CD4-positive, alpha-beta T cell treated with Interleukin-12 subunit alpha and Interleukin-12 subunit beta, for 1 hour (primary cell): ENCODE results near the gene CCDC170.

Source experiments
- DNase-seq: peaks from one replicate; pipeline ENCODE4 v3.0.0-alpha.2; 2020

Gene CCDC170

DNA sequence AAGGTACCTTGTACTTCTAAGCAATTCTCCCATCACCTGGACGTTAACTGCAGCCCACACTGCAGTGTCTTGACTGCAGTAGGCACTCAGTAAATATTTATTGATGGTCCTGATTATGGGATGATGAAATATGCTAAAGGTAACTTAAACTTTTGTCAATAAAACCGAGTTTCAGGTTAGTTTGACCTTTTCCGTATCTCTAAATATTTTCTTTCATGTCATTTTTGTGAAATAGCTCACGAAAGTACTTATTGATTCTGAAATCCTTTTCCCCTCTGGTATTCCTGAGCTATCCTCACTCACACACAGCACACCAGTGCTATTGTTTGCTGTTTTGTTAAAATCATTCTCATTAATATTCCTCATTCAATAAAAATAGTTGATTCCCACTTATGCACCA is 164.3 kb downstream of the CCDC170 start:
- no peak for DNase-seq

- no peak for DNase-seq
Observed at GRCh38 chr6:151659212-151659611, 165.4 kb downstream of the CCDC170 start.

GRCh38 chr6:151661509-151661908 is 167.7 kb downstream of the CCDC170 start:
- no peak for DNase-seq

DNA sequence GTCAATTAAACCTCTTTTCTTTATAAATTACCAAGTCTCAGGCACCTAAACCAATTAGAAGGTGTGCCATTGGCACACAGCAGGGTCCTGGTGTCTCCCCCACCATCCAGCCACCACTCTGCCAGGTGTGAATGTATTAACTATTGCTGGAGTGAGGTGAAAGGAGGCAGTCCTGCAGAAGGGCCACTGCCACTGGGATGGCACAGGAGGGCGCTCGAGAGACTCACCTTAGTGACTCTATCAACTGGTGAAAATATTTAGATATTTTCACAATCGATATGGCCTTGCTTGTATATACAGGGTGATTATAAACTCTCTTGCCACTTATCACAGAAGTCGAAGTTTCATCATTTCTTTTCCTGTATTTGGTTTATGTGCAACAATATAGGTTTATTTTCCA is 168.1 kb downstream of the CCDC170 start:
- no peak for DNase-seq

GRCh38 chr6:151663559-151663958 is 169.7 kb downstream of the CCDC170 start:
- no peak for DNase-seq

DNA sequence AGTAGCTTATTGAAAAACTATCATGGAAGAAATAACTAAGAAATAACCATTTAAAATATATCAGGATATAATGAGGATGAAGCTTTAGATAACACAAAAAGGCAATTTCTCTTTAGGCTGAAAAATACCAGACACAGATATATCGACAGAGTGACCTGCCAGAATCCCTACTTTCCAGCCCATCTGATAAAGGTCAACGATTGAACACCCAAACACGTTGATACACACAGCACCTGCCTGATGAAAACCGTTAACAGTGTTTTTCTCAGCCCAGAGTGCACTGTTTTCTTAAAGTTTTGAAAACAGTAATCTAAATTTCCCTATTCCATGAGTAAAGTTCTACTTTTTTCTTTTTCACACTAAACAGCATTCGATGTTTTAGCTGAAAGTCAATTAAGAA is 170.6 kb downstream of the CCDC170 start:
- DNase-seq: no peak

- no peak for DNase-seq
Observed at GRCh38 chr6:151665329-151665728, 171.5 kb downstream of the CCDC170 start.

- no peak for DNase-seq
Observed at GRCh38 chr6:151666526-151666925, 172.7 kb downstream of the CCDC170 start.

GRCh38 chr6:151669208-151669560 is 175.4 kb downstream of the CCDC170 start:
- DNase-seq: no peak

DNA sequence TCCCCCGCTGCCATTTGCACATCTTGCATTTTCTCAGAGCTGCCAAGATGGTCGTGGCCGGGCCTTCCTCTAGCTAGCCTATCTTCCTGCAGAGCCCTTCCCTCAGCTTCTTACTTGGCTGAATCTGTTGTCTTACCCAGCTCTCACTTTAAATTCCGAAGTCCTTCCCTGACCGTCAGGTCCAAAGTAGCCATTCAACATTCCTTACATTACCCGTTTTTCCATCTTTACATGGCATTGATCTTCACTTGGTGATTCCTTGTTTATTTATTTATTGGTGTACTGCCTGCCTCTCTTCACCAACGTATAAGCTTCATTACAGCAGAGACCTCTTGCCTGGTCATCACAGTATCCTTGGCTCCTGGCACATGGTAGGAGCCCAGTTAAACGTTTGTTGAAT is 176.3 kb downstream of the CCDC170 start:
- no peak for DNase-seq
